GM12878 (cell line): ENCODE results near the gene ICAM4. TPM values are rescaled to one million over a fixed set of nuclear protein-coding genes. Genes with fewer than 3 reads are reported as not detected.

Experiments
- BCLAF1 ChIP-seq: fragments of 450-650 bp; IDR thresholded peaks from 2 replicates; pipeline ENCODE4 v1.6.1; 2017; ENCODE audit warnings: antibody characterized with exemption, mild to moderate bottlenecking, moderate library complexity
- BHLHE40 ChIP-seq, 2 experiments: fragments of 450-650 bp in 1 of 2; IDR thresholded peaks; 2 replicates each; pipeline ENCODE4 v1.6.1; 2011 to 2017; ENCODE audit warnings: low read depth in 2 of 2, borderline replicate concordance in 1 of 2, improper control_type of control experiment in 1 of 2, low read length in 1 of 2, mild to moderate bottlenecking in 1 of 2
- BRCA1 ChIP-seq: IDR thresholded peaks from 2 replicates; pipeline ENCODE4 v1.6.1; 2011; ENCODE audit warnings: low read depth, low read length, improper control_type of control experiment
- CBX3 ChIP-seq: fragments of 200-600 bp; sonication (generic); IDR thresholded peaks from 2 replicates; pipeline ENCODE4 v1.6.1; 2016; ENCODE audit warnings: low read depth, borderline replicate concordance
- CREM ChIP-seq: IDR thresholded peaks from 2 replicates; pipeline ENCODE4 v1.6.1; 2014; ENCODE audit warnings: antibody characterized with exemption, low read depth
- DPF2 ChIP-seq: fragments of 450-650 bp; IDR thresholded peaks from 2 replicates; pipeline ENCODE4 v1.6.1; 2017; ENCODE audit warnings: mild to moderate bottlenecking
- EGR1 ChIP-seq, 2 experiments: IDR thresholded peaks; 1 replicate in 1 of 2; 2 replicates in 1 of 2; pipeline ENCODE4 v1.6.1; 2011 to 2012; ENCODE audit warnings: low read depth in 2 of 2, low read length in 2 of 2, borderline replicate concordance in 1 of 2, mild to moderate bottlenecking in 1 of 2, moderate library complexity in 1 of 2
- ELK1 ChIP-seq: IDR thresholded peaks from 2 replicates; pipeline ENCODE4 v1.6.1; 2012; ENCODE audit warnings: low read depth, low read length, improper control_type of control experiment
- EZH2 ChIP-seq: IDR thresholded peaks from 2 replicates; pipeline ENCODE4 v1.6.1; 2012; ENCODE audit warnings: low read depth, mild to moderate bottlenecking, control low read depth, inconsistent platforms, low read length, borderline replicate concordance; ENCODE audit not compliant: control insufficient read depth
- LARP7 ChIP-seq: fragments of 450-650 bp; IDR thresholded peaks from 2 replicates; pipeline ENCODE4 v1.6.1; 2017; ENCODE audit warnings: mild to moderate bottlenecking
- NKRF ChIP-seq: fragments of 450-650 bp; conservative IDR thresholded peaks from 2 replicates; pipeline ENCODE4 v1.6.1; 2017; ENCODE audit warnings: mild to moderate bottlenecking, moderate library complexity
- PAX5 ChIP-seq: IDR thresholded peaks from 2 replicates; pipeline ENCODE4 v1.6.1; 2011; ENCODE audit warnings: low read depth, low read length, borderline replicate concordance
- PAX8 ChIP-seq: fragments of 450-650 bp; IDR thresholded peaks from 2 replicates; pipeline ENCODE4 v1.6.1; 2017; ENCODE audit warnings: mild to moderate bottlenecking, moderate library complexity
- RUNX3 ChIP-seq: IDR thresholded peaks from 2 replicates; pipeline ENCODE4 v1.6.1; 2012; ENCODE audit warnings: low read length, inconsistent platforms
- SIN3A ChIP-seq: IDR thresholded peaks from 2 replicates; pipeline ENCODE4 v1.6.1; 2012; ENCODE audit warnings: low read depth, low read length, improper control_type of control experiment
- SREBF2 ChIP-seq: IDR thresholded peaks from 2 replicates; pipeline ENCODE4 v1.6.1; 2012; ENCODE audit warnings: mild to moderate bottlenecking, low read length
- SUZ12 ChIP-seq: fragments of 200-600 bp; sonication (generic); IDR thresholded peaks from one replicate; pipeline ENCODE4 v1.6.1; 2018; ENCODE audit warnings: antibody characterized with exemption, mild to moderate bottlenecking; ENCODE audit not compliant: unreplicated experiment
- WRNIP1 ChIP-seq: IDR thresholded peaks from 2 replicates; pipeline ENCODE4 v1.6.1; 2011; ENCODE audit warnings: low read depth, low read length, improper control_type of control experiment, borderline replicate concordance
- YBX1 ChIP-seq: fragments of 450-650 bp; IDR thresholded peaks from 2 replicates; pipeline ENCODE4 v1.6.1; 2016; ENCODE audit warnings: antibody characterized with exemption
- ZBED1 ChIP-seq: IDR thresholded peaks from 2 replicates; pipeline ENCODE4 v1.6.1; 2016; ENCODE audit warnings: borderline replicate concordance
- ZNF207 ChIP-seq: fragments of 450-650 bp; IDR thresholded peaks from 2 replicates; pipeline ENCODE4 v1.6.1; 2014; ENCODE audit warnings: antibody characterized with exemption, mild to moderate bottlenecking, borderline replicate concordance
- ZNF217 ChIP-seq: fragments of 450-650 bp; IDR thresholded peaks from 2 replicates; pipeline ENCODE4 v1.6.1; 2017; ENCODE audit warnings: antibody characterized with exemption, mild to moderate bottlenecking
- ZNF274 ChIP-seq: IDR thresholded peaks from one replicate; pipeline ENCODE4 v1.8.0; 2011; ENCODE audit not compliant: insufficient read length, insufficient read depth
- polyA plus RNA-seq, 11 experiments: library from polyadenylated mRNA; depleted of rRNA in 4 of 11; unstranded in 6 of 11; stranded (reverse) in 5 of 11; fragments of >200 nt; fragmentation: Nextera tagmentation in 4 of 11; fragmentation: Illumina TruSeq in 1 of 11; extraction: Ambion mirVana in 4 of 11; extraction: Trizol in 1 of 11; gene quantifications; 1 replicate in 1 of 11; 2 replicates in 10 of 11; pipeline versions ENCODE4 v1.2.1 to v1.2.3, GENCODE V29; 2011 to 2016; ENCODE audit warnings: inconsistent platforms in 2 of 11, missing spikeins in 2 of 11, low read depth in 1 of 11
- total RNA-seq, 4 experiments: library from RNA; depleted of rRNA in 3 of 4; stranded (reverse); fragments of >200 nt in 3 of 4; fragmentation: Illumina TruSeq in 1 of 4; extraction: Trizol in 1 of 4; gene quantifications; 2 replicates each; pipeline versions ENCODE4 v1.2.1 to v1.2.3, GENCODE V29; 2013 to 2021
- TF ChIP-seq, protein P1 (sequence below): IDR thresholded peaks from 2 replicates; pipeline ENCODE4 v1.6.1; 2011; ENCODE audit warnings: mild to moderate bottlenecking, low read depth, low read length, moderate library complexity; ENCODE audit not compliant: insufficient replicate concordance

The ICAM4 gene
- total and polyA plus RNA-seq, 10 of the 15 experiments (the other 5 are each of a cell fraction or from before 2014, with no cell fraction given) = 0.31 to 5.1 (median 1.7) TPM

DNA sequence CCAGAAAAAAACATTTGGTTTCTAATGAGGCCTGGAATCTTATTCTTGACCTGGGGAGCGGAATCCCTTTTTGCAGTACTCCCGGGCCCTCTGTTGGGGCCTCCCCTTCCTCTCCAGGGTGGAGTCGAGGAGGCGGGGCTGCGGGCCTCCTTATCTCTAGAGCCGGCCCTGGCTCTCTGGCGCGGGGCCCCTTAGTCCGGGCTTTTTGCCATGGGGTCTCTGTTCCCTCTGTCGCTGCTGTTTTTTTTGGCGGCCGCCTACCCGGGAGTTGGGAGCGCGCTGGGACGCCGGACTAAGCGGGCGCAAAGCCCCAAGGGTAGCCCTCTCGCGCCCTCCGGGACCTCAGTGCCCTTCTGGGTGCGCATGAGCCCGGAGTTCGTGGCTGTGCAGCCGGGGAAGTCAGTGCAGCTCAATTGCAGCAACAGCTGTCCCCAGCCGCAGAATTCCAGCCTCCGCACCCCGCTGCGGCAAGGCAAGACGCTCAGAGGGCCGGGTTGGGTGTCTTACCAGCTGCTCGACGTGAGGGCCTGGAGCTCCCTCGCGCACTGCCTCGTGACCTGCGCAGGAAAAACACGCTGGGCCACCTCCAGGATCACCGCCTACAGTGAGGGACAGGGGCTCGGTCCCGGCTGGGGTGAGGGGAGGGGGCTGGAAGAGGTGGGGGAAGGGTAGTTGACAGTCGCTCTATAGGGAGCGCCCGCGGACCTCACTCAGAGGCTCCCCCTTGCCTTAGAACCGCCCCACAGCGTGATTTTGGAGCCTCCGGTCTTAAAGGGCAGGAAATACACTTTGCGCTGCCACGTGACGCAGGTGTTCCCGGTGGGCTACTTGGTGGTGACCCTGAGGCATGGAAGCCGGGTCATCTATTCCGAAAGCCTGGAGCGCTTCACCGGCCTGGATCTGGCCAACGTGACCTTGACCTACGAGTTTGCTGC, at the start of gene ICAM4 (continued):
- TF ChIP-seq NKRF = no peak
- no peak for TF ChIP-seq BCLAF1
- no peak for TF ChIP-seq WRNIP1
- TF ChIP-seq ELK1 = no peak
- 0 out of 4 replicates have a peak, but pooled peaks of 1 of the 2 experiments have one; percentile 22 for TF ChIP-seq BHLHE40 (IDR thresholded peaks at IDR 0.05; ENCODE audit: borderline replicate concordance in 1 of 2, low read depth in 2 of 2, low read length in 1 of 2)
- TF ChIP-seq, protein P1, sequence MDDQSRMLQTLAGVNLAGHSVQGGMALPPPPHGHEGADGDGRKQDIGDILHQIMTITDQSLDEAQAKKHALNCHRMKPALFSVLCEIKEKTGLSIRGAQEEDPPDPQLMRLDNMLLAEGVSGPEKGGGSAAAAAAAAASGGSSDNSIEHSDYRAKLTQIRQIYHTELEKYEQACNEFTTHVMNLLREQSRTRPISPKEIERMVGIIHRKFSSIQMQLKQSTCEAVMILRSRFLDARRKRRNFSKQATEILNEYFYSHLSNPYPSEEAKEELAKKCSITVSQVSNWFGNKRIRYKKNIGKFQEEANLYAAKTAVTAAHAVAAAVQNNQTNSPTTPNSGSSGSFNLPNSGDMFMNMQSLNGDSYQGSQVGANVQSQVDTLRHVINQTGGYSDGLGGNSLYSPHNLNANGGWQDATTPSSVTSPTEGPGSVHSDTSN = no peak
- TF ChIP-seq PAX8 = no peak
- no peak for TF ChIP-seq ZNF274
- TF ChIP-seq CREM = no peak
- TF ChIP-seq EGR1 (IDR thresholded peaks at IDR 0.05; ENCODE audit: borderline replicate concordance in 1 of 2, low read depth in 2 of 2, low read length in 2 of 2) = no peak
- no peak for TF ChIP-seq YBX1
- no peak for TF ChIP-seq ZNF207
- no peak for TF ChIP-seq SUZ12
- no peak for TF ChIP-seq CBX3
- no peak for TF ChIP-seq BRCA1
- TF ChIP-seq SIN3A = no peak
- no peak for TF ChIP-seq EZH2
- TF ChIP-seq SREBF2 = no peak
- no peak for TF ChIP-seq ZNF217
- 0 out of 2 replicates have a peak, but pooled peaks have one; percentile 18 for TF ChIP-seq LARP7
- no peak for TF ChIP-seq RUNX3
- no peak; the same call in 1 of the 2 replicates for TF ChIP-seq PAX5
- TF ChIP-seq ZBED1 = no peak; the same call in 1 of the 2 replicates
- TF ChIP-seq DPF2 = no peak
